Neural progenitor cell (in vitro differentiated cells): Measurements from ENCODE around the gene RASA4B. TPM values are rescaled to one million over a fixed set of nuclear protein-coding genes. Genes with fewer than 3 reads are reported as not detected.

Experiments
- DNase-seq: peaks from one replicate; pipeline ENCODE4 v3.0.0-alpha.2; 2016; ENCODE audit warnings: low spot score
- H2AFZ ChIP-seq: fragments of 200-600 bp; sonication (generic); replicated peaks from 2 replicates; pipeline ENCODE4 v1.6.1; 2016; ENCODE audit warnings: antibody characterized with exemption
- H3F3A ChIP-seq: fragments of 200-600 bp; sonication (generic); 2 replicates; pipeline ENCODE4 v1.6.1; 2016; ENCODE audit warnings: antibody characterized with exemption, low read depth
- H3K27ac ChIP-seq: fragments of 200-600 bp; sonication (generic); 2 replicates; pipeline ENCODE4 v1.5.1; 2016; ENCODE audit warnings: mild to moderate bottlenecking
- H3K27me3 ChIP-seq: fragments of 200-600 bp; sonication (generic); 2 replicates; pipeline ENCODE4 v1.6.1; 2016; ENCODE audit warnings: mild to moderate bottlenecking, moderate library complexity
- H3K36me3 ChIP-seq: fragments of 200-600 bp; sonication (generic); 2 replicates; pipeline ENCODE4 v1.5.1; 2016
- H3K4me1 ChIP-seq: fragments of 200-600 bp; sonication (generic); 2 replicates; pipeline ENCODE4 v1.6.1; 2016; ENCODE audit warnings: mixed run types
- H3K4me2 ChIP-seq: fragments of 200-600 bp; sonication (generic); 2 replicates; pipeline ENCODE4 v1.6.1; 2016
- H3K4me3 ChIP-seq: fragments of 200-600 bp; sonication (generic); 2 replicates; pipeline ENCODE4 v1.5.1; 2016
- H3K79me2 ChIP-seq: fragments of 200-600 bp; sonication (generic); 2 replicates; pipeline ENCODE4 v1.6.1; 2016; ENCODE audit warnings: low read depth
- H3K9ac ChIP-seq: fragments of 200-600 bp; sonication (generic); 2 replicates; pipeline ENCODE4 v1.6.1; 2016
- H3K9me3 ChIP-seq: fragments of 200-600 bp; sonication (generic); 2 replicates; pipeline ENCODE4 v1.5.1; 2016; ENCODE audit warnings: low read depth
- H4K20me1 ChIP-seq: fragments of 200-600 bp; sonication (generic); 2 replicates; pipeline ENCODE4 v1.6.1; 2016; ENCODE audit warnings: low read depth
- H3K27ac Mint-ChIP-seq: 3 replicates; pipeline ENCODE4 v1.8.0; 2021; ENCODE audit warnings: mixed read lengths
- H3K27me3 Mint-ChIP-seq: 2 replicates; pipeline ENCODE4 v1.8.0; 2022; ENCODE audit warnings: low read depth, mild to moderate bottlenecking, inconsistent platforms, moderate library complexity, mixed read lengths; ENCODE audit not compliant: insufficient read depth
- H3K36me3 Mint-ChIP-seq: 3 replicates; pipeline ENCODE4 v1.8.0; 2021; ENCODE audit warnings: mixed read lengths
- H3K4me1 Mint-ChIP-seq: 3 replicates; pipeline ENCODE4 v1.8.0; 2021; ENCODE audit warnings: mixed read lengths
- H3K4me3 Mint-ChIP-seq: 3 replicates; pipeline ENCODE4 v1.8.0; 2021; ENCODE audit warnings: mild to moderate bottlenecking, moderate library complexity, mixed read lengths
- H3K9me3 Mint-ChIP-seq: 3 replicates; pipeline ENCODE4 v1.8.0; 2020; ENCODE audit warnings: mixed read lengths
- CTCF ChIP-seq: fragments of 200-600 bp; sonication (generic); IDR thresholded peaks from 2 replicates; pipeline ENCODE4 v1.5.1; 2017; ENCODE audit warnings: antibody characterized with exemption, mild to moderate bottlenecking
- EZH2 ChIP-seq: fragments of 200-600 bp; sonication (generic); IDR thresholded peaks from 2 replicates; pipeline ENCODE4 v1.6.1; 2017; ENCODE audit warnings: antibody characterized with exemption, mild to moderate bottlenecking, moderate library complexity
- EZH2phosphoT487 ChIP-seq: fragments of 200-600 bp; sonication (generic); IDR thresholded peaks from 2 replicates; pipeline ENCODE4 v1.6.1; 2017; ENCODE audit warnings: antibody characterized with exemption
- total RNA-seq: library from RNA; depleted of rRNA; stranded (reverse); fragments of >200 nt; gene quantifications from 2 replicates; pipeline ENCODE4 v1.2.3, GENCODE V29; 2015; ENCODE audit warnings: low replicate concordance

The RASA4B gene
- total RNA-seq, 1 donor from 2014 or later: 0.99 TPM

- H3K4me1 ChIP-seq: no peaks in the 10 kb centered on the region
- peak overlapping the region; percentile 99 for H3K4me3 ChIP-seq
- no peak for DNase-seq
- TF ChIP-seq CTCF (no peak), EZH2 (no peak), EZH2phosphoT487 (no peak)
- H3K36me3 ChIP-seq: no peaks in the 10 kb centered on the region
- Mint-ChIP-seq H3K27ac (no peak overlapping the region), H3K4me3 (peak overlapping the region; percentile 96), H3K36me3 (peaks cover 4% of the 10 kb centered on the region), H3K4me1 (peaks cover 17% of the 10 kb centered on the region), H3K27me3 (peaks cover 6% of the 10 kb centered on the region), H3K9me3 (no peaks in the 10 kb centered on the region)
- no peak overlapping the region for H3K9ac ChIP-seq
- no peaks in the 10 kb centered on the region for H3K27me3 ChIP-seq
- peak overlapping the region; percentile 99 for H3K4me2 ChIP-seq
- H3K79me2 ChIP-seq: peaks cover 23% of the 10 kb centered on the region
- H3K27ac ChIP-seq: no peak overlapping the region
- no peaks in the 10 kb centered on the region for H3K9me3 ChIP-seq
- no peak overlapping the region for H2AFZ ChIP-seq
- H3F3A ChIP-seq: no peaks in the 10 kb centered on the region
- H4K20me1 ChIP-seq: peaks cover 5% of the 10 kb centered on the region
Measured at GRCh38 chr7:102466097-102466496, 51.5 kb downstream of the RASA4B start.

GRCh38 chr7:102464577-102465280 lies 52.8 kb downstream of the RASA4B start, which contains the start of the genes ALKBH4 and LRWD1:
Gene ALKBH4, minus strand, starts transcription at chr7:102464863. Its CDS starts 27 bp downstream, at chr7:102464836.
Gene LRWD1, plus strand, starts transcription at chr7:102464984. Its CDS starts 97 bp downstream, at chr7:102465081.
- Mint-ChIP-seq H3K27ac (peak within 1 kb of the TSS; percentile 88), H3K27me3 (peaks cover 6% of the 10 kb centered on the region), H3K36me3 (peaks cover 4% of the 10 kb centered on the region), H3K4me3 (peak within 1 kb of the TSS; percentile 96), H3K4me1 (peaks cover 17% of the 10 kb centered on the region), H3K9me3 (no peaks in the 10 kb centered on the region)
- TF ChIP-seq CTCF: peak; percentile 33
- TF ChIP-seq EZH2: no peak
- H3K9ac ChIP-seq: peak within 1 kb of the TSS; percentile 92
- H3K9me3 ChIP-seq: no peaks in the 10 kb centered on the region
- peak within 1 kb of the TSS; percentile 99 for H3K4me3 ChIP-seq
- DNase-seq: peak; percentile 96
- no peaks in the 10 kb centered on the region for H3K36me3 ChIP-seq
- peaks cover 5% of the 10 kb centered on the region for H4K20me1 ChIP-seq
- H3K79me2 ChIP-seq: peaks cover 23% of the 10 kb centered on the region
- H2AFZ ChIP-seq: peak within 1 kb of the TSS; percentile 100
- H3F3A ChIP-seq: no peaks in the 10 kb centered on the region
- H3K27ac ChIP-seq: no peak within 1 kb of the TSS
- H3K4me1 ChIP-seq: no peaks in the 10 kb centered on the region
- peak within 1 kb of the TSS; percentile 99 for H3K4me2 ChIP-seq
- H3K27me3 ChIP-seq: no peaks in the 10 kb centered on the region

- Histone ChIP-seq H3K4me2 (peak overlapping the region; percentile 99), H3K9ac (peak overlapping the region; percentile 92), H3K79me2 (peaks cover 23% of the 10 kb centered on the region), H4K20me1 (peaks cover 5% of the 10 kb centered on the region), H3K27ac (no peak overlapping the region), H3K4me3 (peak overlapping the region; percentile 99), H2AFZ (peak overlapping the region; percentile 100), H3K36me3 (no peaks in the 10 kb centered on the region), H3K9me3 (no peaks in the 10 kb centered on the region), H3K4me1 (no peaks in the 10 kb centered on the region), H3F3A (no peaks in the 10 kb centered on the region), H3K27me3 (no peaks in the 10 kb centered on the region)
- Mint-ChIP-seq H3K9me3 (no peaks in the 10 kb centered on the region), H3K4me1 (peaks cover 17% of the 10 kb centered on the region), H3K4me3 (peak overlapping the region; percentile 96), H3K27me3 (peaks cover 6% of the 10 kb centered on the region), H3K27ac (peak overlapping the region; percentile 88), H3K36me3 (peaks cover 4% of the 10 kb centered on the region)
- TF ChIP-seq EZH2phosphoT487 (no peak), CTCF (no peak), EZH2 (no peak)
- DNase-seq: peak; percentile 29
Measured at GRCh38 chr7:102463841-102464576, 53.6 kb downstream of the RASA4B start.
